ENCODE results near the gene FARP1.

The FARP1 gene

DNA sequence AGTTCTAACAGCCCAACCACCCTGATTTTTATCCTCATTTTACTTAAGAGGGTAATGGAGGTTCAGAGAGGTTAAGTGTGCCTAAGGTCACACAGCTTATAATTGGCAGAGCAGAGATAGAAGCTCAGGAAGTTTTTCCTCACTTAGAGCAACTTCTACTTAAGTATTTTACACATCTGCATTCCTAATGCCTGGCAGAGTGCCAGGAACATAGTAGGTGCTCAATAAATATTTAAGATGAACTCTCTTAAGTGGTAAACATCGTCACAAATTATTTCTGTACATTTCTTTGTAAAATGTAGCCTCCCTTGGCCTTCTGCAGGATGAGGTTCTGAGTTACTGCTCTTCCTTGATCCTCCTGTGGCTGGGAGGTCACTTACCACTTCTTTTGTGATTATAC is 14.7 kb downstream of the FARP1 start:
- peak overlapping the region; percentile 42 for H3K27ac ChIP-seq
- DNase-seq: no peak
- H3K27me3 ChIP-seq (ENCODE audit: insufficient read depth, low read depth, severe bottlenecking): no peaks in the 10 kb centered on the region
- no peaks in the 10 kb centered on the region for H3K9me3 ChIP-seq (ENCODE audit: severe bottlenecking)
- peaks cover 40% of the 10 kb centered on the region for H3K36me3 ChIP-seq
- no peak overlapping the region for H3K4me3 ChIP-seq (ENCODE audit: low read depth, low read length)
- TF ChIP-seq, protein P1, sequence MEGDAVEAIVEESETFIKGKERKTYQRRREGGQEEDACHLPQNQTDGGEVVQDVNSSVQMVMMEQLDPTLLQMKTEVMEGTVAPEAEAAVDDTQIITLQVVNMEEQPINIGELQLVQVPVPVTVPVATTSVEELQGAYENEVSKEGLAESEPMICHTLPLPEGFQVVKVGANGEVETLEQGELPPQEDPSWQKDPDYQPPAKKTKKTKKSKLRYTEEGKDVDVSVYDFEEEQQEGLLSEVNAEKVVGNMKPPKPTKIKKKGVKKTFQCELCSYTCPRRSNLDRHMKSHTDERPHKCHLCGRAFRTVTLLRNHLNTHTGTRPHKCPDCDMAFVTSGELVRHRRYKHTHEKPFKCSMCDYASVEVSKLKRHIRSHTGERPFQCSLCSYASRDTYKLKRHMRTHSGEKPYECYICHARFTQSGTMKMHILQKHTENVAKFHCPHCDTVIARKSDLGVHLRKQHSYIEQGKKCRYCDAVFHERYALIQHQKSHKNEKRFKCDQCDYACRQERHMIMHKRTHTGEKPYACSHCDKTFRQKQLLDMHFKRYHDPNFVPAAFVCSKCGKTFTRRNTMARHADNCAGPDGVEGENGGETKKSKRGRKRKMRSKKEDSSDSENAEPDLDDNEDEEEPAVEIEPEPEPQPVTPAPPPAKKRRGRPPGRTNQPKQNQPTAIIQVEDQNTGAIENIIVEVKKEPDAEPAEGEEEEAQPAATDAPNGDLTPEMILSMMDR (IDR thresholded peaks at IDR 0.05; ENCODE audit: low read depth, low read length): no peak

GRCh38 chr13:98158172-98158899 is 15.4 kb downstream of the FARP1 start:
- Histone ChIP-seq H3K27ac (peak overlapping the region; percentile 48), H3K4me3 (ENCODE audit: low read depth, low read length) (no peak overlapping the region), H3K36me3 (peaks cover 43% of the 10 kb centered on the region), H3K27me3 (ENCODE audit: insufficient read depth, low read depth, severe bottlenecking) (no peaks in the 10 kb centered on the region), H3K9me3 (ENCODE audit: severe bottlenecking) (no peaks in the 10 kb centered on the region)
- TF ChIP-seq, protein P1 (IDR thresholded peaks at IDR 0.05; ENCODE audit: low read depth, low read length): no peak
- no peak for DNase-seq

- TF ChIP-seq, protein P1 (IDR thresholded peaks at IDR 0.05; ENCODE audit: low read depth, low read length): no peak
- H3K36me3 ChIP-seq: peaks cover 32% of the 10 kb centered on the region
- no peak for DNase-seq
- H3K27ac ChIP-seq: no peak overlapping the region
- H3K4me3 ChIP-seq (ENCODE audit: low read depth, low read length): no peak overlapping the region
- H3K27me3 ChIP-seq (ENCODE audit: insufficient read depth, low read depth, severe bottlenecking): no peaks in the 10 kb centered on the region
- H3K9me3 ChIP-seq (ENCODE audit: severe bottlenecking): no peaks in the 10 kb centered on the region
Observed at GRCh38 chr13:98162935-98163334, 20.0 kb downstream of the FARP1 start.

GRCh38 chr13:98169331-98169730 is 26.4 kb downstream of the FARP1 start:
- Histone ChIP-seq H3K9me3 (ENCODE audit: severe bottlenecking) (no peaks in the 10 kb centered on the region), H3K4me3 (ENCODE audit: low read depth, low read length) (no peak overlapping the region), H3K27me3 (ENCODE audit: insufficient read depth, low read depth, severe bottlenecking) (no peaks in the 10 kb centered on the region), H3K27ac (no peak overlapping the region), H3K36me3 (peaks cover 25% of the 10 kb centered on the region)
- no peak for DNase-seq
- TF ChIP-seq, protein P1 (IDR thresholded peaks at IDR 0.05; ENCODE audit: low read depth, low read length): no peak

DNA sequence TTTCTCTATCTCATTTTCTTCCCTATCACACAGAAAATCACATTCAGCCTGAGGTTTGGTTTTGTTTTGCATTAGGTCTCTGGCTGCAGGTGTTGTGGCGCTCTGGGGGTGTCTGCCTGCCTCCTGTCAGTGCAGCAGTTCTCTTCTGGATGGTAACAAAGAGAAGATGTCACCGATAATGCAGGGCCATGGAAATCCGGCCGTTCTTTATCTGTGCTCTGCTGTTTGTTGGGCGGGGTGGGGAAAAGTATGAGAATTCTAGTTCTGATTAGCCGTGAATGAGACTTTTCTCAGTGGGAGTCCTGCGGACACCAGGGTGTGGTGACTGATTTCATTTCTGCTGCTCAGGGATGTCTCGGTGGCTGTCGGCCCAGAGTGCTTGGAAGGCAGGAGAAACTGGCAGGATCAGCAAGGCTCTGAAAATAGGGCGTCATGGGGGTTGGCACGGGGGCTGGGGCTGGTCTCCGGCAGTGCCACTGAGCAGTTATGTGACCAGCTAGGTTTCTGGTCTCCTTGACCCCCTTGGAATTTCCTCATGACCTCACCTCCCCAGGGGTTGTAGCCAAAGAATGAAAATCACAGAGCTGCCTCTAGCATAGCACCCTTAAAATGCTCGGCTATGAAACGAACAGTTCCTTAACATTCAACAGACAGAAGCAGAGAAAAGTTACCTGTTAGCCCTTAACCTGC is 29.2 kb downstream of the FARP1 start:
- Histone ChIP-seq H3K27me3 (ENCODE audit: insufficient read depth, low read depth, severe bottlenecking) (no peaks in the 10 kb centered on the region), H3K27ac (no peak overlapping the region), H3K4me3 (ENCODE audit: low read depth, low read length) (no peak overlapping the region), H3K36me3 (peaks cover 26% of the 10 kb centered on the region), H3K9me3 (ENCODE audit: severe bottlenecking) (no peaks in the 10 kb centered on the region)
- no peak for DNase-seq
- TF ChIP-seq, protein P1 (IDR thresholded peaks at IDR 0.05; ENCODE audit: low read depth, low read length): no peak
